Parathyroid adenoma (tissue), 2 donors: ENCODE results near the gene RNF135.

ENCODE experiments used
- H2AFZ ChIP-seq: fragments of 300-600 bp; sonication (generic); one replicate; pipeline ENCODE4 v1.7.0; 2017; ENCODE audit warnings: antibody characterized with exemption, mild to moderate bottlenecking
- H3K27ac ChIP-seq: fragments of 300-600 bp; sonication (generic); one replicate; pipeline ENCODE4 v1.7.0; 2017
- H3K27me3 ChIP-seq: fragments of 300-600 bp; sonication (generic); one replicate; pipeline ENCODE4 v1.7.0; 2017; ENCODE audit warnings: low read length; ENCODE audit not compliant: control insufficient read depth, insufficient read depth
- H3K36me3 ChIP-seq: fragments of 300-600 bp; sonication (generic); one replicate; pipeline ENCODE4 v1.7.0; 2017; ENCODE audit warnings: low read length; ENCODE audit not compliant: control insufficient read depth, insufficient read depth
- H3K4me1 ChIP-seq: fragments of 300-600 bp; sonication (generic); one replicate; pipeline ENCODE4 v1.7.0; 2017; ENCODE audit warnings: control low read depth
- H3K4me2 ChIP-seq: fragments of 300-600 bp; sonication (generic); one replicate; pipeline ENCODE4 v1.7.0; 2017; ENCODE audit warnings: low read length
- H3K4me3 ChIP-seq: fragments of 300-600 bp; sonication (generic); one replicate; pipeline ENCODE4 v1.7.0; 2017; ENCODE audit warnings: low read depth, low read length
- H3K79me2 ChIP-seq: fragments of 300-600 bp; sonication (generic); one replicate; pipeline ENCODE4 v1.7.0; 2017; ENCODE audit warnings: control low read depth
- H3K9ac ChIP-seq: fragments of 300-600 bp; sonication (generic); one replicate; pipeline ENCODE4 v1.7.0; 2017; ENCODE audit warnings: mild to moderate bottlenecking
- H3K9me3 ChIP-seq: fragments of 300-600 bp; sonication (generic); one replicate; pipeline ENCODE4 v1.7.0; 2017; ENCODE audit warnings: low read length; ENCODE audit not compliant: control insufficient read depth
- CTCF ChIP-seq: fragments of 300-600 bp; sonication (generic); IDR thresholded peaks from one replicate; pipeline ENCODE4 v1.7.0; 2017; ENCODE audit warnings: antibody characterized with exemption, mild to moderate bottlenecking
- donor health status: primary hyperparathyroidism.

RNF135 gene

GRCh38 chr17:30982855-30983254 is 12.0 kb downstream of the RNF135 start:
- H3K27ac ChIP-seq = no peak overlapping the region
- H3K4me3 ChIP-seq = no peak overlapping the region
- H3K79me2 ChIP-seq = peaks cover 4% of the 10 kb centered on the region
- H3K9ac ChIP-seq = no peak overlapping the region
- H3K4me1 ChIP-seq = no peaks in the 10 kb centered on the region
- H2AFZ ChIP-seq = no peak overlapping the region
- no peak overlapping the region for H3K4me2 ChIP-seq
- H3K9me3 ChIP-seq = no peaks in the 10 kb centered on the region
- no peaks in the 10 kb centered on the region for H3K27me3 ChIP-seq
- TF ChIP-seq CTCF = no peak
- no peaks in the 10 kb centered on the region for H3K36me3 ChIP-seq

GRCh38 chr17:30990458-30990857 is 19.6 kb downstream of the RNF135 start:
- Histone ChIP-seq H2AFZ (no peak overlapping the region), H3K4me2 (no peak overlapping the region), H3K9ac (no peak overlapping the region), H3K27me3 (no peaks in the 10 kb centered on the region), H3K79me2 (no peaks in the 10 kb centered on the region), H3K4me1 (no peaks in the 10 kb centered on the region), H3K36me3 (no peaks in the 10 kb centered on the region), H3K4me3 (no peak overlapping the region), H3K9me3 (no peaks in the 10 kb centered on the region), H3K27ac (no peak overlapping the region)
- TF ChIP-seq CTCF = no peak

GRCh38 chr17:30992551-30992950 is 21.7 kb downstream of the RNF135 start:
- no peaks in the 10 kb centered on the region for H3K9me3 ChIP-seq
- TF ChIP-seq CTCF = no peak
- no peak overlapping the region for H3K4me2 ChIP-seq
- no peaks in the 10 kb centered on the region for H3K4me1 ChIP-seq
- H3K79me2 ChIP-seq = no peaks in the 10 kb centered on the region
- no peak overlapping the region for H3K9ac ChIP-seq
- no peaks in the 10 kb centered on the region for H3K27me3 ChIP-seq
- no peaks in the 10 kb centered on the region for H3K36me3 ChIP-seq
- H2AFZ ChIP-seq = no peak overlapping the region
- H3K4me3 ChIP-seq = no peak overlapping the region
- H3K27ac ChIP-seq = no peak overlapping the region

- Histone ChIP-seq H3K4me1 (peaks cover 7% of the 10 kb centered on the region), H2AFZ (no peak overlapping the region), H3K27ac (no peak overlapping the region), H3K9me3 (no peaks in the 10 kb centered on the region), H3K4me3 (no peak overlapping the region), H3K79me2 (no peaks in the 10 kb centered on the region), H3K36me3 (no peaks in the 10 kb centered on the region), H3K9ac (no peak overlapping the region), H3K4me2 (no peak overlapping the region), H3K27me3 (no peaks in the 10 kb centered on the region)
- TF ChIP-seq CTCF = no peak
These were observed 24.5 kb downstream of the RNF135 start for GRCh38 chr17:30995347-30995746.

- H3K4me3 ChIP-seq = no peak overlapping the region
- no peak for TF ChIP-seq CTCF
- H3K4me2 ChIP-seq = no peak overlapping the region
- no peak overlapping the region for H3K9ac ChIP-seq
- no peak overlapping the region for H2AFZ ChIP-seq
- H3K36me3 ChIP-seq = no peaks in the 10 kb centered on the region
- no peaks in the 10 kb centered on the region for H3K79me2 ChIP-seq
- H3K27me3 ChIP-seq = no peaks in the 10 kb centered on the region
- no peak overlapping the region for H3K27ac ChIP-seq
- no peaks in the 10 kb centered on the region for H3K9me3 ChIP-seq
- H3K4me1 ChIP-seq = peaks cover 7% of the 10 kb centered on the region
These were observed 25.6 kb downstream of the RNF135 start for GRCh38 chr17:30996486-30996885.
